AG04449 (cell line): Measurements from ENCODE around the gene CCDC116.
"Not testable (repeated sequence)": the region's sequence is repeated elsewhere in the genome, so short reads cannot be mapped to it uniquely, and the experiment has no call there.

Experiments
- CTCF ChIA-PET: fragments of 350-600 bp; formaldehyde crosslinking; extraction: SDS; loops from one replicate; lab custom pipeline; 2021; ENCODE audit warnings: antibody characterized with exemption; lab: Yijun Ruan, JAX
- POLR2A ChIA-PET: fragments of 400-600, 350-600 bp; formaldehyde crosslinking; extraction: SDS; loops from one replicate; lab custom pipeline; 2020; ENCODE audit warnings: antibody characterized with exemption, inconsistent platforms; lab: Yijun Ruan, JAX
- DNase-seq: peaks from one replicate; pipeline ENCODE4 v3.0.0-alpha.2; 2010; ENCODE audit warnings: low read depth, low spot score
- H3K4me3 ChIP-seq: 2 replicates; pipeline ENCODE4 v1.5.1; 2011; ENCODE audit warnings: low read depth, mild to moderate bottlenecking, control low read depth, low read length
- TF ChIP-seq, protein P1 (sequence below): IDR thresholded peaks from one replicate; pipeline ENCODE4 v1.5.1; 2011; ENCODE audit warnings: mild to moderate bottlenecking, moderate library complexity, low read length, control low read depth, inconsistent platforms; ENCODE audit not compliant: insufficient read depth; ENCODE audit errors: missing control alignments

Gene CCDC116

GRCh38 chr22:21632931-21633330 is 371 bp downstream of the CCDC116 start:
- no peak for DNase-seq
- POLR2A ChIA-PET, result interaction anchor here (1.0 kb wide), 1 partner anchor 9 kb away, joined by 3 read pairs; no protein-coding TSS in a partner anchor
- CTCF ChIA-PET, result interaction anchor here (12.1 kb wide), 1 partner anchor 11 kb away, joined by 158 read pairs; the partner anchor contains the start of gene SDF2L1
- H3K4me3 ChIP-seq, result no peak overlapping the region
- TF ChIP-seq, protein P1, sequence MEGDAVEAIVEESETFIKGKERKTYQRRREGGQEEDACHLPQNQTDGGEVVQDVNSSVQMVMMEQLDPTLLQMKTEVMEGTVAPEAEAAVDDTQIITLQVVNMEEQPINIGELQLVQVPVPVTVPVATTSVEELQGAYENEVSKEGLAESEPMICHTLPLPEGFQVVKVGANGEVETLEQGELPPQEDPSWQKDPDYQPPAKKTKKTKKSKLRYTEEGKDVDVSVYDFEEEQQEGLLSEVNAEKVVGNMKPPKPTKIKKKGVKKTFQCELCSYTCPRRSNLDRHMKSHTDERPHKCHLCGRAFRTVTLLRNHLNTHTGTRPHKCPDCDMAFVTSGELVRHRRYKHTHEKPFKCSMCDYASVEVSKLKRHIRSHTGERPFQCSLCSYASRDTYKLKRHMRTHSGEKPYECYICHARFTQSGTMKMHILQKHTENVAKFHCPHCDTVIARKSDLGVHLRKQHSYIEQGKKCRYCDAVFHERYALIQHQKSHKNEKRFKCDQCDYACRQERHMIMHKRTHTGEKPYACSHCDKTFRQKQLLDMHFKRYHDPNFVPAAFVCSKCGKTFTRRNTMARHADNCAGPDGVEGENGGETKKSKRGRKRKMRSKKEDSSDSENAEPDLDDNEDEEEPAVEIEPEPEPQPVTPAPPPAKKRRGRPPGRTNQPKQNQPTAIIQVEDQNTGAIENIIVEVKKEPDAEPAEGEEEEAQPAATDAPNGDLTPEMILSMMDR, result no peak

DNA sequence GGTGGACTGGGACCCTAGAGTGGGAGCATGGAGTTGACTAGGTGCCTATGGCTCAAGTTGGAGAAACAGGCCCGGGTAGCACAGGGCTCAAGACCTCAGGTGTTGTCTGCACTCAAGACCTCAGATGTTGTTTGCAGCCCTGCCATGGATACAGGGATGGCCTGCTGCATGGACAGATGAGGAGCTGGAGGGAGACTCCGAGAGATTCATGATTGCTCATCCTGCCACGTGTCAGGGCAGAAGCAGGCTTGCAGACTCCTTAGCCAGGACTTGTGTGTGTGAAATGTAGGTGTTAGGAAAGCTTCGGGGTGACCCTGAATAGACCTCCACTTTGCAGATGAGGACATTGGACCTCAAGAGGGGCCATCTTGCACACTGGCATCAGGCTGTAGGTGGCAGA is 921 bp downstream of the CCDC116 start:
- TF ChIP-seq, protein P1, result no peak
- ChIA-PET POLR2A (interaction anchor here (1.0 kb wide), 1 partner anchor 8 kb away, joined by 3 read pairs; no protein-coding TSS in a partner anchor), CTCF (interaction anchor here (12.1 kb wide), 1 partner anchor 11 kb away, joined by 158 read pairs; the partner anchor contains the start of gene SDF2L1)
- no peak overlapping the region for H3K4me3 ChIP-seq
- no peak for DNase-seq

GRCh38 chr22:21634081-21634480 is 1.5 kb downstream of the CCDC116 start:
- CTCF ChIA-PET, result interaction anchor here (12.1 kb wide), 1 partner anchor 10 kb away, joined by 158 read pairs; the partner anchor contains the start of gene SDF2L1
- no peak overlapping the region for H3K4me3 ChIP-seq
- DNase-seq, result no peak
- TF ChIP-seq, protein P1, result no peak
- POLR2A ChIA-PET, result no interaction called here

- TF ChIP-seq, protein P1, result no peak
- ChIA-PET POLR2A (no interaction called here), CTCF (interaction anchor here (12.1 kb wide), 1 partner anchor 9 kb away, joined by 158 read pairs; the partner anchor contains the start of gene SDF2L1)
- DNase-seq, result no peak
- H3K4me3 ChIP-seq, result no peak overlapping the region
Measured at GRCh38 chr22:21634844-21635243, 2.3 kb downstream of the CCDC116 start.

- CTCF ChIA-PET, result interaction anchor here (12.1 kb wide), 1 partner anchor 8 kb away, joined by 158 read pairs; the partner anchor contains the start of gene SDF2L1
- no peak for DNase-seq
- POLR2A ChIA-PET, result no interaction called here
- TF ChIP-seq, protein P1, result no peak
- H3K4me3 ChIP-seq, result no peak overlapping the region
Measured at GRCh38 chr22:21635771-21636510, 3.4 kb downstream of the CCDC116 start.

DNA sequence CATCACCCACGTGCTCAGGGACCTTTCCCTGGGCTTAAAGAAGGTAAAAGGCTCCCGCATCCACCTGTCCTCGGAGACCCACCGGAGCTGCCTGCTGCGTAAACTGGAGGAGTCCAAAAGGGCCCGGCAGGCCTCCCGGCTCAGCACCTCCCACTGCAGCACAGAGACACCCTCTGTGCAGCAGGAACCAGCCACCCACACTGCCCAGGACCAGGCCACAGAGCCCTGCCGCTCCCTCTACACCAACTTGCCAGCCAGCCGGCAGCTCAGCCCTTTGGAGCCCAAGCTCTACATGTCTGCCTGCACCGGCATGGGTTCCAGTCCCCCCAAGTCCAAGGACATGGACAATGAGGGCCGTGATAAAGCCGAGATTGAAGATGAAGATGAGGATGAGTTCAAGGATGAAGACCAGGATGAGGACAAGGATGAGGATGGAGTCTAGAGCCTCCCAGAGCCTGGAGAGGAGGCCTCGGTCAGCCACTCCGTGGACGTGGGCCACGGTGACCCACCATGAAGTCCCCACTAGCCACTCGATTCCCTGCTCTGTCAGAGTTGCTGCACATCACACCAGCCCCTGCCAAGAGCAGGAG is 4.2 kb downstream of the CCDC116 start:
- ChIA-PET CTCF (interaction anchor here (1.3 to 1.5 kb wide), 2 partner anchors 9 to 10 kb away, joined by 3 to 6 read pairs; no protein-coding TSS in a partner anchor), POLR2A (no interaction called here)
- TF ChIP-seq, protein P1, result no peak
- H3K4me3 ChIP-seq, result no peak overlapping the region
- DNase-seq, result no peak

DNA sequence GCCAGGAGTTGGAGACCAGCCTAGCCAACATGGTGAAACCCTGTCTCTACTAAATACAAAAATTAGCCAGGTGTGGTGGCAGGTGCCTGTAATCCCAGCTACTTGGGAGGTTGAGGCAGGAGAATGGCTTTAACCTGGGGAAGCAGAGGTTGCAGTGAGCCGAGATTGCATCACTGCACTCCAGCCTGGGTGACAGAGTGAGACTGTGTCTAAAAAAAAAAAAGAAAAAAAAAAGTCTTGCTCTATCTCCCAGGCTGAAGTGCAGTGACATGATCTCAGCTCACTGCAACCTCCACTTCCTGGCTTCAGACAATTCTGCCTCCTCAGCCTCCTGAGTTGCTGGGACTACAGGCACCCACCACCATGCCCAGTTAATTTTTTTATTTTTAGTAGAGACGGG is 4.9 kb downstream of the CCDC116 start:
- H3K4me3 ChIP-seq, POLR2A ChIA-PET, DNase-seq: not testable (repeated sequence)
- CTCF ChIA-PET, result interaction anchor here (1.3 to 1.5 kb wide), 2 partner anchors 8 to 10 kb away, joined by 3 to 6 read pairs; no protein-coding TSS in a partner anchor
